ENCODE results near the gene C22orf23. TPM values are rescaled to one million over a fixed set of nuclear protein-coding genes. Genes with fewer than 3 reads are reported as not detected.

The C22orf23 gene
- total RNA-seq = not detected
- not detected for polyA plus RNA-seq

DNA sequence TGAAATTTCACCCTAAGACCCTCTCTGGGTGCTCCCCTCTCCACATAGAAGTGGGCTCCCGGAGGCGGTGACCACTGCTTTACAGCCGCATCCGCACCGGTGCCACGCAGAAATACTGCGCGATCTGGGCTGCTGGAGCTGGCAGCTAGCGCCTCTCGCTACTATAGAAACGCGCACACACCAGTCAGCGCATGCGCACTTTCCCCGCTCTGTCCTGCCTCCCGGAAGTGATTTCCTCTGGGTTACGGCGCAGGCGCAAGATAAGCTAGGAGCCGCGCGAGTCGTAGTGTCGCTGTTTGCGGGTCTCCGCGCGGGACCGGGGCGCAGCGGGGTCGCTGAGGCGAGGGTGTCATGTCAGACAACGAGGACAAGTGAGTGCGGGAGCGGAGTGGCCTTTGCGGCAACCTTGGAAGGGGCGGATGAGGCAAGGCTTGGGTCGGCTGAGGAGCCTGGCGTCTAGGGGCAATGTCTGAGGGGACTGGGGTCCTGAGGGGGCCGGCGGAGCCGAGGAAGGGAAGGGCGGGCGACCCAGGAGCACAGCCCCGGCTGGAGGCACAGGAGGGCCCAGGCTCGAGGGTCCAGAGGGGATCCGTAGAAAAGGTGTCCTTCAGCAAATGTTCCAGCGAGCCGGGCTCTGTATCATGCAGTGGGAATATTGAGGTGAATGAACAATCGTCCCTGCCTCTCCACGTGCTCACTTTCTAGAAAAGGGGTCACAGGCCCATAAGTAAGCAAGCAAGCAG is at the start of gene C22orf23, which contains the start of gene POLR2F:
Gene C22orf23 (minus strand): TSS at position 165 of the 743 bp plus-strand sequence. CDS start 452 bp downstream, outside the sequence.
Gene POLR2F (plus strand): TSS at position 263 of the 743 bp plus-strand sequence. CDS start 89 bp downstream, at position 352.
- Mint-ChIP-seq H3K4me1 (peaks cover 10 to 50% (median 32%) of the 10 kb centered on the region in 4 donors), H3K9me3 (no peaks in the 10 kb centered on the region), H3K27ac (peak within 1 kb of the TSS; percentile 97 to 98 (median 97)), H3K36me3 (peaks cover 27% of the 10 kb centered on the region), H3K4me3 (peak within 1 kb of the TSS; percentile 96 to 99 (median 97)), H3K27me3 (peaks cover 17% of the 10 kb centered on the region)
- Histone ChIP-seq H3K4me3 (ENCODE audit: low read depth, low read length) (peak within 1 kb of the TSS; percentile 92), H3K9me3 (ENCODE audit: control insufficient read depth in 2 of 2, low read length in 2 of 2) (no peaks in the 10 kb centered on the region), H3K27me3 (ENCODE audit: control insufficient read depth, insufficient read depth, low read length) (peaks cover 4% of the 10 kb centered on the region), H3K27ac (ENCODE audit: insufficient read depth, low read length, poor library complexity, severe bottlenecking) (peak within 1 kb of the TSS; percentile 63), H3K36me3 (ENCODE audit: control insufficient read depth, insufficient read depth, low read length) (peaks cover 22% of the 10 kb centered on the region), H3K4me1 (ENCODE audit: control insufficient read depth, insufficient read depth, low read length, poor library complexity, severe bottlenecking) (peaks cover 24% of the 10 kb centered on the region)
- ATAC-seq (ENCODE audit: low read depth in 2 of 2) (peak; percentile 89 to 95), DNase-seq (peak; percentile 95 to 96 (median 96))

DNA sequence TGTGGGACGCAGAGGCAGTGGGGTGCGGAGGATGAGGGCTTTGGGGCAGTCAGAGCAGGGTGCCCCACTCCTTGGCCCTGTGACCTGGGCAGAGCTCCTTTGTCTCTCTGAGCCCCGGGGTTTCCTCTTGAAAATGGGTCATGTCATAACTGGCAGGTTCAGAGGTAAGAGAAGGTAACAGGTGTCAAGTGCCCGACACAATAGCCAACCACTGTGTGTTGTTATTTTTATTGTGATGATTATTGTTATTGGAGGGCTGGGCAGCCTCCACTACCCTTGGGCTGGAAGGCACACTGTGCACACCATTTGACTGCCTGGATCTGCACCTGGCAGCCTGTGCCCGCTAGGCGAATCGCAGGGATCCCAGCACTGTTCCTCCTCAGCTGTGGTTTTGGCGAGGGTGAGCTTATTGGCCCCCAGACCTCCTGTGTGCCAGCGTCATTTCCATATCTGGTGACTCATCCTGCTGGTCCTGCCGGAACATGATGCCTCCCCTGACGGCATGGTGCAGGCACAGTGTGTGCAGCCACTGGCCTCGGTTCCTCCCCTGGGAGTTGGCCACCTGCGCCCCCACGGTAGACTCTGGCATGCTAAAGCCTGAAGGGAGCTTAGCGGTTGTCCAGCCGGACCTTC is 46.4 kb upstream of the C22orf23 start:
- peaks cover 0 to 6% (median 0%) of the 10 kb centered on the region in 4 donors for H3K4me1 Mint-ChIP-seq

DNA sequence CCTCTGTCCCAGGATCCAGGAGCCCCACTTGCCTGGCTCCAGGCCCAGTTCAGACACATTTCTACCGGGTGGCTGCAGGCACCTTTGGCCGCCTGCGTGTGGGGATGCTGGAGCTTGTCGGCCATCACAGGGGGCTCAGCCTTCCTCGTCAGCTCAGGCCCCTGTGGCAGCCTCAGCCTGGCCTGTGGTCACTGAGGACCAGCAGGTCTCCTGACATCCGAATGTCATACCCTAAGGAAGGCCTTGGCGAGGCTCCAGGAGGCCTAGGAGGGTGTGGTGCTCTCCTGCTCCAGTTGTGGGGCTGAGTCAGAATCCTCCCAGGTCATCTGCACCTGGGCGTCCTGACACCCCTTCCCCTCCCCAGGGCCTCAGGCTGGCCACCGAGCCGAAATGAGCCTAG is 45.8 kb upstream of the C22orf23 start:
- H3K27me3 Mint-ChIP-seq = no peaks in the 10 kb centered on the region
- H3K36me3 Mint-ChIP-seq = peaks cover 6% of the 10 kb centered on the region
- H3K27ac Mint-ChIP-seq = peak overlapping the region in 1 of 3 donors; percentile 59
- H3K4me3 Mint-ChIP-seq = no peak overlapping the region
- H3K9me3 Mint-ChIP-seq = no peaks in the 10 kb centered on the region
- peaks cover 0 to 6% (median 0%) of the 10 kb centered on the region in 4 donors for H3K4me1 Mint-ChIP-seq
- H3K9me3 ChIP-seq (ENCODE audit: control insufficient read depth in 2 of 2, low read length in 2 of 2) = no peaks in the 10 kb centered on the region
- no peak overlapping the region for H3K27ac ChIP-seq (ENCODE audit: insufficient read depth, low read length, poor library complexity, severe bottlenecking)
- DNase-seq = no peak
- no peaks in the 10 kb centered on the region for H3K27me3 ChIP-seq (ENCODE audit: control insufficient read depth, insufficient read depth, low read length)
- no peak overlapping the region for H3K4me3 ChIP-seq (ENCODE audit: low read depth, low read length)
- no peaks in the 10 kb centered on the region for H3K36me3 ChIP-seq (ENCODE audit: control insufficient read depth, insufficient read depth, low read length)
- no peaks in the 10 kb centered on the region for H3K4me1 ChIP-seq (ENCODE audit: control insufficient read depth, insufficient read depth, low read length, poor library complexity, severe bottlenecking)
- ATAC-seq (ENCODE audit: low read depth in 2 of 2) = no peak

More for the DNA sequence above, 46.4 kb upstream of the C22orf23 start:
- ATAC-seq (ENCODE audit: low read depth in 2 of 2) (no peak), DNase-seq (no peak)
- Mint-ChIP-seq H3K27me3 (no peaks in the 10 kb centered on the region), H3K27ac (no peak overlapping the region), H3K9me3 (no peaks in the 10 kb centered on the region), H3K4me3 (no peak overlapping the region), H3K36me3 (peaks cover 6% of the 10 kb centered on the region)
- Histone ChIP-seq H3K27ac (ENCODE audit: insufficient read depth, low read length, poor library complexity, severe bottlenecking) (no peak overlapping the region), H3K4me1 (ENCODE audit: control insufficient read depth, insufficient read depth, low read length, poor library complexity, severe bottlenecking) (no peaks in the 10 kb centered on the region), H3K4me3 (ENCODE audit: low read depth, low read length) (no peak overlapping the region), H3K9me3 (ENCODE audit: control insufficient read depth in 2 of 2, low read length in 2 of 2) (no peaks in the 10 kb centered on the region), H3K27me3 (ENCODE audit: control insufficient read depth, insufficient read depth, low read length) (no peaks in the 10 kb centered on the region), H3K36me3 (ENCODE audit: control insufficient read depth, insufficient read depth, low read length) (no peaks in the 10 kb centered on the region)

DNA sequence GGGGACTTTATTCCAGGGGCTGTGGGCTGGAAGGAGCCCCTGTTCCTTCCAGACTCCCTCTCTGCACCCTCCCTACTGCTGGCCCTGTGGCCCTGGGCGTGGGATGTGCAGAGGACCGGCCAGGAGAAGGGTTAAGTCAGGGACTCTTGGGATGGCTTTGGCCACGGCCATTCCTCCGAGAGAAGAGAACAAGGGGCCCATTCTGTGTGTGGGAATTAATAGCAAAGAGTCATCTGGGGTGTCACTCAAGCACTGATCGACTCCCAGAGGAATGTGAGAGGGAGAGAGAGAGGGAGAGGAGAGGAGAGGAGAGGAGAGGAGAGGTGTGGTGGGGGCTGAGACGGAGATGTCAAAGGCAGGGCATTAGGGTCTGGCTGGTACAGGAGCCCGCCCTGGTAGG is 45.1 kb upstream of the C22orf23 start:
- H3K4me1 ChIP-seq (ENCODE audit: control insufficient read depth, insufficient read depth, low read length, poor library complexity, severe bottlenecking) = no peaks in the 10 kb centered on the region
- H3K27me3 Mint-ChIP-seq = no peaks in the 10 kb centered on the region
- peaks cover 0 to 6% (median 0%) of the 10 kb centered on the region in 4 donors for H3K4me1 Mint-ChIP-seq
- H3K4me3 ChIP-seq (ENCODE audit: low read depth, low read length) = no peak overlapping the region
- no peak for ATAC-seq (ENCODE audit: low read depth in 2 of 2)
- H3K27ac ChIP-seq (ENCODE audit: insufficient read depth, low read length, poor library complexity, severe bottlenecking) = no peak overlapping the region
- H3K9me3 ChIP-seq (ENCODE audit: control insufficient read depth in 2 of 2, low read length in 2 of 2) = no peaks in the 10 kb centered on the region
- H3K27ac Mint-ChIP-seq = no peak overlapping the region
- no peaks in the 10 kb centered on the region for H3K9me3 Mint-ChIP-seq
- no peaks in the 10 kb centered on the region for H3K27me3 ChIP-seq (ENCODE audit: control insufficient read depth, insufficient read depth, low read length)
- no peak for DNase-seq
- no peaks in the 10 kb centered on the region for H3K36me3 ChIP-seq (ENCODE audit: control insufficient read depth, insufficient read depth, low read length)
- H3K36me3 Mint-ChIP-seq = peaks cover 6% of the 10 kb centered on the region
- no peak overlapping the region for H3K4me3 Mint-ChIP-seq

DNA sequence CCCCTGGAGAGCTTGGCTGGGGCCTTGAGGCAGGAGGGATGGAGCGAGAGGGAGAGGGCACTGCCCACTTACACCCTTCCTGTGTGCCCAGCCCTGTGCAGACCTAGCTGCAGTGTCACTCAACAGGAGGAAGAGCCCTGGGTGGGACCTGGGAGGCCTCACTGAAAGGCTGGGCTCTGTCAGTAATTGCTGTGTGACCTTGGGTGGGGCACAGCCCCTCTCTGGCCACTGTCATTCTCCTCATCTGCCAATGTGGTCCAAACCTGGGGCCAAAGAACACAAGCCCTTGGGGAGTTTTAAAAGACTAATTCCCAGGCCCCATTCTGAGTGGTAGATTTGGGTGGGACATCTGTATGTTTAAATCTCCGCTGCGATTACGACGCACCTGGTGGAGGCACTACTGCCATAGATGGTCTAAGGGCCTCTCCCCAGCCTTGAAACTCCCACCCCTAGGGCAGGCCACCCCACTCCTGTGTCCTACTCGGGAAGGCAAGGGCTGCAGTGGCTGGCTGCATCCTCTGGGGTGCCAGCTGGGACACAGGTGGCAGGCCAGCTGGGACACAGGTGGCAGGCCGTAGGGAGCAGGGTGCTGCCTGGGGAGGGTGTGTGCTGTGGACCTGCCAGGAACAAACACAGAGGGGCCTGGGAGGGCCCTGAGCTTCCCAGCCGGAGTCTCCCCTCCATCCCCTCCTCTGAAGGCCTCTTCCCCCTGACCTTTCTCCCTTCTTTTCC is 43.3 kb upstream of the C22orf23 start:
- H3K27me3 Mint-ChIP-seq = no peaks in the 10 kb centered on the region
- H3K4me3 Mint-ChIP-seq = no peak overlapping the region
- H3K36me3 Mint-ChIP-seq = peaks cover 6% of the 10 kb centered on the region
- Histone ChIP-seq H3K27ac (ENCODE audit: insufficient read depth, low read length, poor library complexity, severe bottlenecking) (no peak overlapping the region), H3K36me3 (ENCODE audit: control insufficient read depth, insufficient read depth, low read length) (no peaks in the 10 kb centered on the region), H3K4me1 (ENCODE audit: control insufficient read depth, insufficient read depth, low read length, poor library complexity, severe bottlenecking) (no peaks in the 10 kb centered on the region), H3K4me3 (ENCODE audit: low read depth, low read length) (no peak overlapping the region), H3K27me3 (ENCODE audit: control insufficient read depth, insufficient read depth, low read length) (no peaks in the 10 kb centered on the region), H3K9me3 (ENCODE audit: control insufficient read depth in 2 of 2, low read length in 2 of 2) (no peaks in the 10 kb centered on the region)
- no peaks in the 10 kb centered on the region for H3K9me3 Mint-ChIP-seq
- ATAC-seq (ENCODE audit: low read depth in 2 of 2) (no peak), DNase-seq (no peak)
- peak overlapping the region in 1 of 3 donors; percentile 89 for H3K27ac Mint-ChIP-seq
- H3K4me1 Mint-ChIP-seq = peaks cover 0 to 6% (median 1%) of the 10 kb centered on the region in 4 donors

DNA sequence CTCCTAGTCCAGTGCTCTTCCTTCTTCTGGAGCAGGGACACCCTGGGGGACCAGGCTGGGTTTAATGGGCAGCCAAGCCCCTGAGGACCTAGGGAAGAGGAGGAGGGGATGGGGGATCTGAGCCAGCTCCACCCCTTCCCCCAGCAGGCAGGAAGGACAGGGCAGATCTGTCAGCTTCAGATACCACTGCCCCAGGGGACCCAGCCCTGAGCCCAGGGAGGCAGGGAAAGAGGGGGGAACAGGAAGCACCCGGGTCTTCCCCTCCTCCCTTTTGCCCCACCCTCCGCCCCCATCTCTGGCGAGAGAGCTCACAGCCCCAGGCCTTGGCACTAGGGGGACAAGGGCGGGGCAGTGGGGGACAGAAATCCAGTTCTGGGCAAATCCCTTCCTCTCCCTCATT is 42.7 kb upstream of the C22orf23 start:
- no peaks in the 10 kb centered on the region for H3K9me3 Mint-ChIP-seq
- Histone ChIP-seq H3K36me3 (ENCODE audit: control insufficient read depth, insufficient read depth, low read length) (no peaks in the 10 kb centered on the region), H3K27ac (ENCODE audit: insufficient read depth, low read length, poor library complexity, severe bottlenecking) (no peak overlapping the region), H3K4me3 (ENCODE audit: low read depth, low read length) (no peak overlapping the region), H3K4me1 (ENCODE audit: control insufficient read depth, insufficient read depth, low read length, poor library complexity, severe bottlenecking) (no peaks in the 10 kb centered on the region), H3K27me3 (ENCODE audit: control insufficient read depth, insufficient read depth, low read length) (no peaks in the 10 kb centered on the region), H3K9me3 (ENCODE audit: control insufficient read depth in 2 of 2, low read length in 2 of 2) (no peaks in the 10 kb centered on the region)
- no peak overlapping the region for H3K4me3 Mint-ChIP-seq
- no peak for DNase-seq
- no peak overlapping the region for H3K27ac Mint-ChIP-seq
- no peaks in the 10 kb centered on the region for H3K27me3 Mint-ChIP-seq
- peaks cover 4% of the 10 kb centered on the region for H3K36me3 Mint-ChIP-seq
- ATAC-seq (ENCODE audit: low read depth in 2 of 2) = no peak
- peaks cover 0 to 4% (median 1%) of the 10 kb centered on the region in 4 donors for H3K4me1 Mint-ChIP-seq

DNA sequence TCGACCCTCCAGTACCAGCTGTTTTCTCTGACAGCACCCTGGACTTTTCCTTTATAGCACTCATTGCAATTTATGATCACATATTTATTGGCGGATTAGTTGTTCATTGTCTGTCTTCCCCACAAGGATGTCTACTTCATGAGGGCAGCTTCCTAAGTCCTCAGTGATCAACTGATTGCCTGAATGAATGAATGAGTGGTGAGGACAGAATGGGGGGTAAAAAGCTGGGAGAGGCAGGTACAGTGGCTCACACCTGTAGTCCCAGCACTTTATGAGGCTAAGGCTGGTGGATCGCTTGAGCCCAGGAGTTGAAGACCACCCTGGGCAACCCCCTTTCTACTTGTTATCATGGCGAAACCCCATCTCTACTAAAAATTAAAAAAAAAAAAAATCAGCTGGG is 42.1 kb upstream of the C22orf23 start:
- H3K9me3 ChIP-seq (ENCODE audit: control insufficient read depth in 2 of 2, low read length in 2 of 2) = no peaks in the 10 kb centered on the region
- H3K36me3 ChIP-seq (ENCODE audit: control insufficient read depth, insufficient read depth, low read length) = no peaks in the 10 kb centered on the region
- peaks cover 0 to 3% (median 0%) of the 10 kb centered on the region in 4 donors for H3K4me1 Mint-ChIP-seq
- no peak overlapping the region for H3K27ac ChIP-seq (ENCODE audit: insufficient read depth, low read length, poor library complexity, severe bottlenecking)
- H3K27me3 Mint-ChIP-seq = no peaks in the 10 kb centered on the region
- no peak overlapping the region for H3K4me3 ChIP-seq (ENCODE audit: low read depth, low read length)
- no peaks in the 10 kb centered on the region for H3K4me1 ChIP-seq (ENCODE audit: control insufficient read depth, insufficient read depth, low read length, poor library complexity, severe bottlenecking)
- ATAC-seq (ENCODE audit: low read depth in 2 of 2) (no peak), DNase-seq (no peak)
- no peaks in the 10 kb centered on the region for H3K27me3 ChIP-seq (ENCODE audit: control insufficient read depth, insufficient read depth, low read length)
- no peaks in the 10 kb centered on the region for H3K9me3 Mint-ChIP-seq
- H3K27ac Mint-ChIP-seq = peak overlapping the region in 1 of 3 donors; percentile 29
- H3K4me3 Mint-ChIP-seq = no peak overlapping the region
- H3K36me3 Mint-ChIP-seq = no peaks in the 10 kb centered on the region
